Measurements from ENCODE around the gene CDS2. TPM values are rescaled to one million over a fixed set of nuclear protein-coding genes. Genes with fewer than 3 reads are reported as not detected.

CDS2 gene
- total RNA-seq, 2 experiments from 2014 or later: 23.2 to 24.1 TPM

GRCh38 chr20:5205348-5206210 is 78.8 kb downstream of the CDS2 start:
- CTCF ChIA-PET: interaction anchor here (0.6 to 5.4 kb wide), 27 partner anchors 10 to 718 kb away, joined by 3 to 58 read pairs (median 4); partner anchors contain the start of gene CDS2
- no peak overlapping the region for H3K27ac Mint-ChIP-seq
- no peak overlapping the region for H3K4me3 Mint-ChIP-seq
- H3K4me1 Mint-ChIP-seq (ENCODE audit: low read depth): peaks cover 2% of the 10 kb centered on the region
- no peaks in the 10 kb centered on the region for H3K36me3 Mint-ChIP-seq (ENCODE audit: low read depth)
- peak; percentile 86 for DNase-seq
- intact Hi-C loops (cut with micrococcal nuclease): loop anchor here (1.0 kb wide), 2 partner anchors 18 to 243 kb away; no protein-coding TSS in a partner anchor
- H3K9me3 Mint-ChIP-seq: no peaks in the 10 kb centered on the region
- no peaks in the 10 kb centered on the region for H3K27me3 Mint-ChIP-seq (ENCODE audit: low read depth)

GRCh38 chr20:5207138-5207537 is 80.3 kb downstream of the CDS2 start:
- no peak overlapping the region for H3K27ac Mint-ChIP-seq
- intact Hi-C loops (cut with micrococcal nuclease): no loop called here

DNA sequence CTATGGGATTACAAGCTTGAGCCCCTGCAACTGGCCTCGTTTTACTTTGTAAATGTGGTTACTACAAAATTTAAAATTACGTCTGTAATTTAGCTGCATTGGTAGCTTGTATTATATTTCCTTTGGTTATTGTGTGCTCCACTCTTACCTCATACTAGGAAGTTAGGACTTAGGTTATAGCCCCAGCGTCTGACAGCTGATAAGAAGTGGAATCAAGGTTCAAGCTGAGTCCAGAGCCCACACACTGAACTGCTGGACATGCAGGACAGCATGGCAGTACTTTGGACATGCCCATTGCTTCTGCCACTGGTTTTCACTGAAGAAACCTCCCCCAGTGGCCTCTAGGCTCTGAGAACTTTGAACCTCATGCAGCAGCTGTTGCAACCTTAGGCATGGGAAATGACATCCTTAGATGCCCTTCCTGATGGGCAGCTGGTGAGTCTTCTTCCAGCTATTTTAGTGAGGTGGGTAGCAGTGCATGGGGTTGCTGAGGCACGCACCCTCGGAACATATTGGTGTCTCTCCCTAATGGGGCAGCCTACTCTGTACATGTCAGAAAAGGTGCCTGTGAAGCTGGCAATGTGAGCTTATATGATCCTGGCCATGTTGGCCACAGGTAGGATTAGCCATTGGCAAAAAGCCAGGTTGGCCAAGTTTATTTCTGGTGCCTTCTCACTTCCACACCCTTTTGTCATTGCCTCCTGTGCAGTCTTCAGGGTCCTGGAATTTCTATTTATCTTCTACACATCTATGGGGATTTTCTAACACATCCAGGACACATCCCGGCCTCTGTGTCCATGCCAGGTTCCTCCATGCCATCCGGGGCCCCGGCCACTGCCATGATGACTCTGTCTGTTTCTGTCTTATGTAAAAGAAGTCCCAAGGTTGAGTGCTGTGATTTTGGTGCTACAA is 85.3 kb downstream of the CDS2 start:
- intact Hi-C loops (cut with micrococcal nuclease): no loop called here
- no peak for DNase-seq
- no peaks in the 10 kb centered on the region for H3K27me3 Mint-ChIP-seq (ENCODE audit: low read depth)
- H3K4me3 Mint-ChIP-seq: no peak overlapping the region
- H3K9me3 Mint-ChIP-seq: no peaks in the 10 kb centered on the region
- H3K27ac Mint-ChIP-seq: no peak overlapping the region
- CTCF ChIA-PET: interaction anchor here (0.9 to 5.0 kb wide), 3 partner anchors 10 to 92 kb away, joined by 3 to 46 read pairs (median 3); partner anchors contain the start of gene PCNA
- no peaks in the 10 kb centered on the region for H3K4me1 Mint-ChIP-seq (ENCODE audit: low read depth)
- H3K36me3 Mint-ChIP-seq (ENCODE audit: low read depth): peaks cover 4% of the 10 kb centered on the region

More at GRCh38 chr20:5207138-5207537, 80.3 kb downstream of the CDS2 start:
- DNase-seq: no peak
- CTCF ChIA-PET: interaction anchor here (1.4 to 5.4 kb wide), 2 partner anchors 16 to 242 kb away, joined by 9 to 58 read pairs; no protein-coding TSS in a partner anchor
- Mint-ChIP-seq H3K4me3 (no peak overlapping the region), H3K9me3 (no peaks in the 10 kb centered on the region), H3K27me3 (ENCODE audit: low read depth) (no peaks in the 10 kb centered on the region), H3K36me3 (ENCODE audit: low read depth) (peaks cover 1% of the 10 kb centered on the region), H3K4me1 (ENCODE audit: low read depth) (peaks cover 2% of the 10 kb centered on the region)

DNA sequence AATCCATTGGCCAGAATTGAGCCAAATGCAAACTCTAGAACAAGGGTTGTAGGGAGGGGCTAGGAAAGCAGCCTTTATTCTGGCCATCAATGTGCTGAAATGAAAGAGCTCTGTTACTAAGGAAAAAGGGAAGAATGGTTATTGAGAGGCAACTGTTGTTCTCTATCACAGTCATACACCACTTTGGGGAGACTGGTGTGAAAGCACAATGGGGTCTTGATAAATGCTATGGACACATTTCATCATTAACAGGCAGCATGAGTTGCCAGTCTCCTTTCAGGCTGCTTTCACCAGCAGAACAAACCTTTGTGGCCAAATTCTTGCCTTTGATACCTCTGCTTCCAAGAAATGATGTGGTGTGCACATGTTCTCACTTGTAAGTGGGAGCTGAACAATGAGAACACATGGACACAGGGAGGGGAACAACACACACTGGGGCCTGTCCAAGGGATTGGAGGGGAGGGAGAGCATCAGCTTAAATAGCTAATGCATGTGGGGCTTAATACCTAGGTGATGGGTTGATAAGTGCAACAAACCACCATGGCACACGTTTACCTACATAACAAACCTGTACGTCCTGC is 86.2 kb downstream of the CDS2 start:
- Mint-ChIP-seq H3K27ac (no peak overlapping the region), H3K36me3 (ENCODE audit: low read depth) (peaks cover 4% of the 10 kb centered on the region), H3K9me3 (no peaks in the 10 kb centered on the region), H3K4me3 (no peak overlapping the region), H3K27me3 (ENCODE audit: low read depth) (no peaks in the 10 kb centered on the region), H3K4me1 (ENCODE audit: low read depth) (no peaks in the 10 kb centered on the region)
- CTCF ChIA-PET: interaction anchor here (5.0 kb wide), 1 partner anchor 9 kb away, joined by 46 read pairs; no protein-coding TSS in a partner anchor
- intact Hi-C loops (cut with micrococcal nuclease): no loop called here
- DNase-seq: no peak

GRCh38 chr20:5214826-5215225 is 88.0 kb downstream of the CDS2 start:
- Mint-ChIP-seq H3K27me3 (ENCODE audit: low read depth) (no peaks in the 10 kb centered on the region), H3K36me3 (ENCODE audit: low read depth) (peaks cover 4% of the 10 kb centered on the region)
- CTCF ChIA-PET: interaction anchor here (0.6 to 5.4 kb wide), 4 partner anchors 8 to 234 kb away, joined by 3 to 23 read pairs (median 4); no protein-coding TSS in a partner anchor

GRCh38 chr20:5215672-5216304 is 89.0 kb downstream of the CDS2 start:
- Mint-ChIP-seq H3K27ac (no peak overlapping the region), H3K9me3 (no peaks in the 10 kb centered on the region), H3K4me1 (ENCODE audit: low read depth) (no peaks in the 10 kb centered on the region), H3K4me3 (no peak overlapping the region), H3K27me3 (ENCODE audit: low read depth) (no peaks in the 10 kb centered on the region), H3K36me3 (ENCODE audit: low read depth) (peaks cover 4% of the 10 kb centered on the region)
- CTCF ChIA-PET: interaction anchor here (0.6 to 5.4 kb wide), 4 partner anchors 11 to 755 kb away, joined by 3 to 23 read pairs (median 4); no protein-coding TSS in a partner anchor
- DNase-seq: no peak
- intact Hi-C loops (cut with micrococcal nuclease): no loop called here

More at GRCh38 chr20:5214826-5215225, 88.0 kb downstream of the CDS2 start:
- H3K9me3 Mint-ChIP-seq: no peaks in the 10 kb centered on the region
- no peak for DNase-seq
- H3K27ac Mint-ChIP-seq: no peak overlapping the region
- no peaks in the 10 kb centered on the region for H3K4me1 Mint-ChIP-seq (ENCODE audit: low read depth)
- intact Hi-C loops (cut with micrococcal nuclease): no loop called here
- no peak overlapping the region for H3K4me3 Mint-ChIP-seq

DNA sequence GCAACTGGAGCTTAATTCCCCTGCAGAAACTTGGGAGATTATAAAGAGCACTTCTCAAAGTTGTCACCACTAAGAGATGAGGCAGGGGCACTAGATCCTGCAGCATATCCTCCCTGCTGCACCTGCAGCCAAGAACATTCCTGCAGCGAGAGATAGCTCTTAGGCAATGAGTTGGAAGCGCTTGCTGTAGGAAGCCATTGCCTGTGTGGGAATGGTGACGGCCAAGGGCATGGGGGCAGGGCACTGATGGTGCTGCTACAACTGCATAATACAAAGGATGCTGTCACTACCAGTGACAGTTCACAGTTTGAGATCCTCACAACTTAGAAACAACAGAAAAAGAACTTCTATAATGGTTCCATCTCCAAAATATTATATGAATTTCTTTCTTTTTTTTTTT is 89.9 kb downstream of the CDS2 start:
- H3K27me3 Mint-ChIP-seq (ENCODE audit: low read depth): no peaks in the 10 kb centered on the region
- H3K27ac Mint-ChIP-seq: no peak overlapping the region
- H3K9me3 Mint-ChIP-seq: no peaks in the 10 kb centered on the region
- peaks cover 2% of the 10 kb centered on the region for H3K36me3 Mint-ChIP-seq (ENCODE audit: low read depth)
- no peaks in the 10 kb centered on the region for H3K4me1 Mint-ChIP-seq (ENCODE audit: low read depth)
- CTCF ChIA-PET: interaction anchor here (1.6 to 5.4 kb wide), 2 partner anchors 11 to 24 kb away, joined by 4 to 23 read pairs; no protein-coding TSS in a partner anchor
- H3K4me3 Mint-ChIP-seq: no peak overlapping the region
- intact Hi-C loops (cut with micrococcal nuclease): no loop called here
- no peak for DNase-seq

DNA sequence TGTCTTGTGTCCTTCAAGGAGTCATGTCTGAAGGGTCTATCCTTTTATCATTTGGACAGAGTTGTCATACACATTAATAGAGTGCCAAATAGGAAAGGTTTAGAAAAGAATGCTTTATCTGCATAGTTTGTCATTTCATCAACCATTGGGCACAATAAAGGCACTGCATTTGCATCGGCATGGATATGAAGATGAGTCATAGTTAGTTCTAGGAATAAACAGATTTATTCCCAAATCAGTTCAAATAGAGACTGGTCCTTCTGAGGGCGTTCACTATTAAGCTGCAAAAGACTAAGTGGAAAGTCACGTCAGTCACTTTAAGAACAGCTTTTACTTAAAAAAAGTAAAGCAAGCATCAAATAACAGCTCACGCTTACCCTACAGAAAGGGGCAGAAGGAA is 90.8 kb downstream of the CDS2 start:
- Mint-ChIP-seq H3K4me1 (ENCODE audit: low read depth) (no peaks in the 10 kb centered on the region), H3K36me3 (ENCODE audit: low read depth) (no peaks in the 10 kb centered on the region), H3K27ac (no peak overlapping the region), H3K27me3 (ENCODE audit: low read depth) (no peaks in the 10 kb centered on the region), H3K4me3 (no peak overlapping the region), H3K9me3 (no peaks in the 10 kb centered on the region)
- intact Hi-C loops (cut with micrococcal nuclease): no loop called here
- CTCF ChIA-PET: interaction anchor here (0.5 to 5.4 kb wide), 4 partner anchors 12 to 239 kb away, joined by 3 to 23 read pairs (median 4); no protein-coding TSS in a partner anchor
- no peak for DNase-seq

- Mint-ChIP-seq H3K27me3 (ENCODE audit: low read depth) (peaks cover 2% of the 10 kb centered on the region), H3K4me3 (no peak overlapping the region), H3K27ac (no peak overlapping the region), H3K36me3 (ENCODE audit: low read depth) (no peaks in the 10 kb centered on the region), H3K4me1 (ENCODE audit: low read depth) (no peaks in the 10 kb centered on the region), H3K9me3 (no peaks in the 10 kb centered on the region)
- DNase-seq: no peak
- CTCF ChIA-PET: interaction anchor here (0.6 to 4.9 kb wide), 8 partner anchors 9 to 227 kb away, joined by 3 to 58 read pairs (median 3); partner anchors contain the start of gene CDS2
- intact Hi-C loops (cut with micrococcal nuclease): loop anchor here (5.0 kb wide), 1 partner anchor 227 kb away; no protein-coding TSS in a partner anchor
These were observed 93.7 kb downstream of the CDS2 start for GRCh38 chr20:5220321-5221060.

- no peak for DNase-seq
- Mint-ChIP-seq H3K27ac (no peak overlapping the region), H3K9me3 (no peaks in the 10 kb centered on the region), H3K27me3 (ENCODE audit: low read depth) (peaks cover 2% of the 10 kb centered on the region), H3K36me3 (ENCODE audit: low read depth) (no peaks in the 10 kb centered on the region), H3K4me1 (ENCODE audit: low read depth) (no peaks in the 10 kb centered on the region), H3K4me3 (no peak overlapping the region)
- intact Hi-C loops (cut with micrococcal nuclease): loop anchor here (5.0 kb wide), 1 partner anchor 226 kb away; no protein-coding TSS in a partner anchor
- CTCF ChIA-PET: interaction anchor here (0.9 to 4.9 kb wide), 6 partner anchors 9 to 226 kb away, joined by 3 to 58 read pairs (median 20); partner anchors contain the start of gene CDS2
These were observed 94.2 kb downstream of the CDS2 start for GRCh38 chr20:5221061-5221430.

Data from activated naive CD4-positive, alpha-beta T cell treated with anti-CD3 and anti-CD28 coated beads for 36 hours (primary cell).